IPS DF 19.7 (cell line): ENCODE results near the gene CYB561A3.

Source experiments
- DNase-seq: peaks from one replicate; pipeline ENCODE4 v3.0.0-alpha.2; 2013; ENCODE audit warnings: low read depth, low spot score

The CYB561A3 gene

GRCh38 chr11:61369372-61370348 is 8.0 kb upstream of the CYB561A3 start:
- no peak for DNase-seq

- DNase-seq: no peak
These were observed 7.0 kb upstream of the CYB561A3 start for GRCh38 chr11:61368646-61369045.

GRCh38 chr11:61367406-61367805 is 5.7 kb upstream of the CYB561A3 start:
- no peak for DNase-seq

- DNase-seq: no peak
These were observed 2.5 kb upstream of the CYB561A3 start for GRCh38 chr11:61364012-61364675.

- DNase-seq: no peak
These were observed 827 bp upstream of the CYB561A3 start for GRCh38 chr11:61362542-61362875.

- DNase-seq: no peak
These were observed 393 bp downstream of the CYB561A3 start for GRCh38 chr11:61361237-61361740.

- no peak for DNase-seq
These were observed 2.2 kb downstream of the CYB561A3 start for GRCh38 chr11:61359516-61359915.

- DNase-seq: no peak
These were observed 3.1 kb downstream of the CYB561A3 start for GRCh38 chr11:61358566-61358965.

- DNase-seq: no peak
These were observed 3.8 kb downstream of the CYB561A3 start for GRCh38 chr11:61357894-61358239.

GRCh38 chr11:61357233-61357893 is 4.3 kb downstream of the CYB561A3 start:
- DNase-seq: no peak

- no peak for DNase-seq
These were observed 5.0 kb downstream of the CYB561A3 start for GRCh38 chr11:61356706-61357105.

GRCh38 chr11:61354208-61354607 is 7.5 kb downstream of the CYB561A3 start:
- no peak for DNase-seq

- DNase-seq: no peak
These were observed 8.3 kb downstream of the CYB561A3 start for GRCh38 chr11:61353131-61354067.

- DNase-seq: no peak
These were observed 9.6 kb downstream of the CYB561A3 start for GRCh38 chr11:61352038-61352437.

- no peak for DNase-seq
These were observed 10.9 kb downstream of the CYB561A3 start for GRCh38 chr11:61350803-61351202.

GRCh38 chr11:61350336-61350735 is 11.3 kb downstream of the CYB561A3 start:
- no peak for DNase-seq

- no peak for DNase-seq
These were observed 11.8 kb downstream of the CYB561A3 start for GRCh38 chr11:61349916-61350315.

GRCh38 chr11:61349189-61349751 is 12.4 kb downstream of the CYB561A3 start:
- no peak for DNase-seq

- no peak for DNase-seq
These were observed 13.7 kb downstream of the CYB561A3 start for GRCh38 chr11:61347916-61348461.
